Measurements from ENCODE around the gene NOLC1.
A peak's percentile ranks its signal among the peaks of the same experiment; 100 is the strongest.

Gene NOLC1

DNA sequence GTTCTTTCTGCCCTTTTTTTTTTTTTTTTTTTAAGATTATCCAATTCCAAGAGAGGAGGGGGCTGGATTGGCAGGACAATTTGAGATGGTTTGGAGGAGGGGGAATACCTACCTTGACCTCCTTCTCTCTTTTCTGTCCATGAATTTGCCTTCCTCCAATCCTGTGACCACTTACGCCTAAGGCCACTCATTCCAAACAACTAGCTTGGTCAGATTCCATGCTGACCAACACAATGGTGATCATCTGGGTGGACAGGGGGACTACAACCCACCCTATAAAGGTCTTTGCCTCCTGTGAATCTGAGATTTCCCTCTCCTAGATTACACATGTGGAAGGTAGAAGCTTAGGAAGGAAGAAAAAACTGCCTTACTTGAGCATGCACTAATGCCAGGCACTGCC lies 29.7 kb upstream of the NOLC1 start:
- no peak for DNase-seq

DNA sequence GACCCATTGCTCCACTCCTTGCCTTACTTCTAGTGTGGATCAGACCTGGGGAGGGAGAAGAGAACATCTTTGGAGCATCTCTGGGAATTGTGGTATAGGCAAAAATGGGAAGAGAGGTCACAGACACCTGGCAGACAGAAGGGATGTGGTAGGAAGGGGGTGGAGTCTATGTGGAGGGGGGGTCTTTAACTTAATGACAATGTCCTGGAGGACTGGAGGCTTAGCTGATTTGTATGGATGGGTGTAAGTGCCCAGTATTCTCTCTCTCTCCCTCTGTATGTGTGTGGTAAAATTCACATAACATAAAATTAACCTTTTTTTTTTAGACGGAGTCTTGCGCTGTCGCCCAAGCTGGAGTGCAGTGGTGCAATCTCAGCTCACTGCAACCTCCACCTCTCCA lies 29.0 kb upstream of the NOLC1 start:
- no peak for DNase-seq

DNA sequence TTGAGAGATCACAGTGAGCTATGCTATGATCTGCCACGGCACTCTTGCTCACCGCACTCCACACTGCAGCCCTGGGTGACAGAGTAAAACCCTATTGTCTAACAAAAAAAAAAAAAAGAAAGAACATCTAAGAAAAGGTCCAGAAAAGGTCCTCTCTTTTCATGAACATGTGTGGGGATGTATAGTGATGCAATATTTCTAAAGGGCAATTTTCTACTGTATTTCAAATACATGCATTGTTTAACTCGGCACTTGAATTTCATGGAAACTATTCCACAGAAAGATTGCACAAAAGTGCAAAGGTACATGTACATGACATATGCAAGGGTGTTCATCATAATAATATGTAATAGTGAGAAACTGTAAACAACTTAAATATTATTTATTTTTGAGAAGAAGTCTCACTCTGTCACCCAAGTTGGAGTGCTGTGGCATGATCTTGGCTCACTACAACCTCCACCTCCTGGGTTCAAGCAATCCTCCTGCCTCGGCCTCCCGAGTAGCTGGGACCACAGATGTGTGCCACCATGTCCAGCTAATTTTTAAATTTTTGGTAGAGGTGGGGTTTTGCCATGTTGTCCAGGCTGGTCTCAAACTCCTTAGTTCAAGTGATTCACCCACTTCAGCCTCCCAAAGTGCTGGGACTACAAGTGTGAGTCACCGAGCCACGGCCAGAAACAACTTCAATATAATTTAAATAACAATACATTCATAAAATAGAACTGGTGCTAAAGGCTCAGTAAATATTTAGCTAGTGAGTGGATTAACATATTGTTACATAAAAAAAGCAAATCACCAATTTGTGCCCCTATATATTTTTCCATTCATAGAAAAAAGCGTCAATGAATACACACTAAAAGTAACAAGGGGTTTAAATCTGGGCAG lies 20.7 kb upstream of the NOLC1 start:
- no peak for DNase-seq

DNA sequence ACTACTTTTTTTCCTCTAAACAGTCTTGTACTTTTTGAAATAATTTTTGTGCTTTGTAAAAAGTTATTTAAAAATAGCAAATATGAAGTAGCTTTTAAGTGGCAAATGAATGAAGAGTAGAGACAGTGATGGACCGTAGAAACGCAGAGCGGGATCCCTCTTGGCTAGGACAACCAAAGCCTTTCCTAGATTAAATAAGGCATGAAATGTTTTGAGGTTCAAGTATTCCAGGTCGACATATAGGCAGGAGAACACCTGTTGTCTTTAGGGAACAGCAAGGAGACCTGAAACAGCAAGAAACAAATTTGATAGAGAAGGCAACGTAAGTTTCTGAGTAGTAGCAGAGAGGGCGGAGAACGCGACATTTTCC lies 20.0 kb upstream of the NOLC1 start:
- no peak for DNase-seq

DNA sequence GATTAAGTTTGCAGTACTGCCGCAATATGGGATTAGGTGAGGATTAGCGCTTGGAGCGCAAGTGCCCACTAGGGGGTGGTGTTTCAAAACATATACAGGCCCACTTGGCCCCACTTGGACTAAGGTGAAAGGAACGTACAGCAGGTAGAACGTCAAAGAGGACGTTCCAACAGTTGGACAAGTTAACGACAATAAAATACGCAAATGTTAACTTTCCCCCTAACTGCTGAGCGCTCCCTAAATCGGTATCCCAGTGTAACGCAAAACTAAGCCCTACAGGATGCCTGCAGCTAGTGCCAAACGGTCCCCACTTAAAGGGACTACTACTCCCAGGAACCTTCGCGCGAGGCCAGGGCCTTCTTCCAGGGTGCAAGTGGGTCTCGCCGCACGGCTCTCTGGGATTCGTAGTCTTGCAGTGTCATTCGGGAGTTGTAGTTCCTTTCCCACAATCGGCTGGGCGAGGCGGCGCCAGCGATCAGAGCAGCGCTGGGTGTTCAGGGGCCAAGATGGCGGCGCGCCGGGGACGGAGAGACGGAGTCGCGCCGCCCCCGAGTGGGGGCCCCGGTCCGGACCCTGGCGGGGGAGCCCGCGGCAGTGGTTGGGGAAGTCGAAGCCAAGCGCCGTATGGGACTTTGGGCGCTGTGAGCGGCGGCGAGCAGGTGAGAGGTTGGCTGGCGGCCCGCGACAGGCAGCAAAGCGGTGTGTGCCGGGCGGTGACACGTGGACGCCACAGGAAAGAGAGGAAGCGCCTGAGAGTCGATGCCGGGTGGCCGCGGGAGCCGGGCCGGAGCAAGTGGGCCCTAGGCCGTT lies 19.4 kb upstream of the NOLC1 start, which contains the start of gene PPRC1:
PPRC1 (plus strand) TSS at position 478 of the 810 bp plus-strand sequence; CDS start at position 507, 29 bp downstream.
- peak; percentile 97 for DNase-seq

DNA sequence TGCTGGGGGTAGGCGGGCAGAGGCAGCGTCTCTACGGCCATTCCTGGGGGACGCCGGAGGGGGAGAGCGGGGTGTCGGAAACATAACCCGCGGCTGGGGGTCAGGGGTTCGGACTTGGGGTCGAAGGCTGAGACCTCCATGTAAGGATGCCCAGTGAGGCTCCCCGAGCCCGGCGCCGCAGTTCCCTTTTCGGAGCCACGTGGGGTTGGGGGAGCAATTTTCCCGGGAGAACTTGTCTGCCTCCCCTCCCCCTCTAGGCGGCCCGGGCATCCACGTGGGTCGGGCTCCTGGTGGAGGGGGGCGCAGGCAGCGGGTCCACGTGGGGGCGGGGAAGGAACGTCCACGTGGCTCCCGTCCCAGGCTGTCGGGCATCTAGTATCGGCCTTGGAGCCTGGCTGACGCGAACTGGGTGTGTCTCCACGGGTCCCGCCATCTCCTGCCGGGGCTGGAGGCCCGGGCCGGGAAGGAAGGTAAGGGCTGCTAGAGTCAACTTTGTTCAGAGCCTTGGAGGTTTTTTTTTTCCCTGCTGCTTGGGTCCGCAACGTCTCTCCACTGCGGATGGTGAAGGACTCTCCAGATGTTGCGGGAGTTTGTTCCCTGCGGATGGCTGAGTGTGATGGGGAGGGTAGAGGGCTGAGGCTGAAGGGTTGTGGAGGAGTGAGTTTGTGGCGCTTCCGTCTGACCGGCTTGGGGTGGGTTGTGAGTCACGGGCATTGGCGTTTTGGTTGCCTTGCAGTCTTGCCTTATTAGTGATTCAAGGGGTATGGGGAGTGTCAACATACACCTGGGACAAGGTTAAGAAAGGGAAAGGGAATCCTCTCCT lies 18.6 kb upstream of the NOLC1 start:
- peak; percentile 75 to 77 for DNase-seq

DNA sequence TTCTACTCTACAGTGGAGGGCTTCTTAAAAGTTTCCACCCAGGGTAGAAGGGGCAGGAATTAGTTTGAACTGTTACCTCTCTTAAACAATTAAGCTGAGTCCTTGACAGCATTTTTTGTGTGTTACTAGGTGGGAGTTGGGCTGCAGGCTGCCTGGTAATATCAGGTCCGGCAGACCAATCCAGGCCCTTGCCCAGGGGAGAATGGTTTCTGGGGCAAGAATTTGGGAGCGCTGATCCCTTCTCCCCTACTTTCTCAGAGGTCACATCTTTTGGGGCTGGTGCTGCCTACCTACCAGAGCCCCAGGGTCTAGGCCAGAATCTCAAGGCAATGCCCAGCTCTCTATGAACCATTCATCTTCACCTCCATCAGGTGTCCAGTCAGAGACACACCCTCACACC lies 17.8 kb upstream of the NOLC1 start:
- no peak for DNase-seq

DNA sequence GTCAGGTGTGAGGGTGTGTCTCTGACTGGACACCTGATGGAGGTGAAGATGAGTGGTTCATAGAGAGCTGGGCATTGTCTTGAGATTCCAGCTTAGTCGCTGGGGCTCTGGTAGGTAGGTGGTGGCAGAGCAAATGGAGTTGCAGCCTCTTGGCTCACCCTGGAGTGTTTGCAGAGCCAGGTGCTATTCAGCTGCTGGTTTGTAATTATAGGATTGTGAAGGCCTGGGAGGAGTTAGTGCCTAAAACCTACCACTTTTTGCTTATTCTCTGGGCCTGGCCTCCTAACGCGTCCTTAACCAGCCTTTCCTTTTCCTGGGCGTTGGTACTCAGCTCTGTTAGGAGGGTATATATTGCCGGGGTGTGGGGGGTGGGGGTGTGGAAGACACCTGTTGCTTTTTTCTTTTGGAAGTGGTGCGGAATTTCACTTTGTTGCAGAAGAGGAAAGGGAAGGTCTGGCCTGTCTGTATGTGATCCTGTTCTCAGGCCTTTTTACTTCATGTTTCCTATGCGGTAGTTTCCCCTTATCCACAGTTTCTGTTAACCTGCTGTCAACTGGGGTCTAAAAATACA lies 16.1 kb upstream of the NOLC1 start:
- DNase-seq: no peak

DNA sequence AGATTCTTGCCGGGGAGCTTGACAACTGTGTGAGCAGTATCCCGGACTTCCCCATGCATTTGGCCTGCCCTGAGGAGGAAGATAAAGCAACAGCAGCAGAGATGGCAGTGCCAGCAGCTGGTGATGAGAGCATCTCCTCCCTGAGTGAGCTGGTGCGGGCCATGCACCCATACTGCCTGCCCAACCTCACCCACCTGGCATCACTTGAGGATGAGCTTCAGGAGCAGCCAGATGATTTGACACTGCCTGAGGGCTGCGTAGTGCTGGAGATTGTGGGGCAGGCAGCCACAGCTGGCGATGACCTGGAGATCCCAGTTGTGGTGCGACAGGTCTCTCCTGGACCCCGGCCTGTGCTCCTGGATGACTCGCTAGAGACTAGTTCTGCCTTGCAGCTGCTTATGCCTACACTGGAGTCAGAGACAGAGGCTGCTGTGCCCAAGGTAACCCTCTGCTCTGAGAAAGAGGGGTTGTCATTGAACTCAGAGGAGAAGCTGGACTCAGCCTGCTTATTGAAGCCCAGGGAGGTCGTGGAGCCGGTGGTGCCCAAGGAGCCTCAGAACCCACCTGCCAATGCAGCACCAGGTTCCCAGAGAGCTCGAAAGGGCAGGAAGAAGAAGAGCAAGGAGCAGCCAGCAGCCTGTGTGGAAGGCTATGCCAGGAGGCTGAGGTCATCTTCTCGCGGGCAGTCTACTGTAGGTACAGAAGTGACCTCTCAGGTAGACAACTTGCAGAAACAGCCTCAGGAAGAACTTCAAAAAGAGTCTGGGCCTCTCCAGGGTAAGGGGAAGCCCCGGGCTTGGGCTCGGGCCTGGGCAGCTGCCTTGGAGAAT lies 12.7 kb upstream of the NOLC1 start:
- DNase-seq: no peak

DNA sequence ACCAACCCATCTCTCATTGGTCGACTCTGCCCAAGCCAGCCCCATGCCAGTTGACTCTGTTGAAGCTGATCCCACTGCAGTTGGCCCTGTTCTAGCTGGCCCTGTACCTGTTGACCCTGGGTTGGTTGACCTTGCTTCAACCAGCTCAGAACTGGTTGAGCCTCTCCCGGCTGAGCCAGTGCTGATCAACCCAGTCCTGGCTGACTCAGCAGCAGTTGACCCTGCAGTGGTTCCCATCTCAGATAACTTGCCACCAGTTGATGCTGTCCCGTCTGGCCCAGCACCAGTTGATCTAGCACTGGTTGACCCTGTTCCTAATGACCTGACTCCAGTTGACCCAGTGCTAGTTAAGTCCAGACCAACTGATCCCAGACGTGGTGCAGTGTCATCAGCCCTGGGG lies 12.0 kb upstream of the NOLC1 start:
- DNase-seq: no peak

DNA sequence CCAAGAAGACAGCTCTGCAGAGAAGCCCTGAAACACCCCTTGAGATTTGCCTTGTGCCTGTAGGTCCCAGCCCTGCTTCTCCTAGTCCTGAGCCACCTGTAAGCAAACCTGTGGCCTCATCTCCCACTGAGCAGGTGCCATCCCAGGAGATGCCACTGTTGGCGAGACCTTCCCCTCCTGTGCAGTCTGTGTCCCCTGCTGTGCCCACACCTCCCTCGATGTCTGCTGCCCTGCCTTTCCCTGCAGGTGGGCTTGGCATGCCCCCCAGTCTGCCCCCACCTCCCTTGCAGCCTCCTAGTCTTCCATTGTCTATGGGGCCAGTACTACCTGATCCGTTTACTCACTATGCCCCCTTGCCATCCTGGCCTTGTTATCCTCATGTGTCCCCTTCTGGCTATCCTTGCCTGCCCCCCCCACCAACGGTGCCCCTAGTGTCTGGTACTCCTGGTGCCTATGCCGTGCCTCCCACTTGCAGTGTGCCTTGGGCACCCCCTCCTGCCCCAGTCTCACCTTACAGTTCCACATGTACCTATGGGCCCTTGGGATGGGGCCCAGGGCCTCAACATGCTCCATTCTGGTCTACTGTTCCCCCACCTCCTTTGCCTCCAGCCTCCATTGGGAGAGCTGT lies 11.2 kb upstream of the NOLC1 start:
- DNase-seq: no peak

DNA sequence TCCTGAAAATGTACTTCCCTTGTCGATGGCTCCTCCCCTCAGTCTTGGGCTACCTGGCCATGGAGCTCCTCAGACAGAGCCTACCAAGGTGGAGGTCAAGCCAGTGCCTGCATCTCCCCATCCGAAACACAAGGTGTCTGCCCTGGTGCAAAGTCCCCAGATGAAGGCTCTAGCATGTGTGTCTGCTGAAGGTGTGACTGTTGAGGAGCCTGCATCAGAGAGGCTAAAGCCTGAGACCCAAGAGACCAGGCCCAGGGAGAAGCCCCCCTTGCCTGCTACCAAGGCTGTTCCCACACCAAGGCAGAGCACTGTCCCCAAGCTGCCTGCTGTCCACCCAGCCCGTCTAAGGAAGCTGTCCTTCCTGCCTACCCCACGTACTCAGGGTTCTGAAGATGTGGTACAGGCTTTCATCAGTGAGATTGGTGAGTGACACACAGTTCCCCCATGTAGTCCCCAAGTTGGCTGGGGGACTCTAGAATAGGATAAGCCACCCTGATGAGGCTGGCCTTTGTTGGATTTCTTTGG lies 10.5 kb upstream of the NOLC1 start:
- no peak for DNase-seq

DNA sequence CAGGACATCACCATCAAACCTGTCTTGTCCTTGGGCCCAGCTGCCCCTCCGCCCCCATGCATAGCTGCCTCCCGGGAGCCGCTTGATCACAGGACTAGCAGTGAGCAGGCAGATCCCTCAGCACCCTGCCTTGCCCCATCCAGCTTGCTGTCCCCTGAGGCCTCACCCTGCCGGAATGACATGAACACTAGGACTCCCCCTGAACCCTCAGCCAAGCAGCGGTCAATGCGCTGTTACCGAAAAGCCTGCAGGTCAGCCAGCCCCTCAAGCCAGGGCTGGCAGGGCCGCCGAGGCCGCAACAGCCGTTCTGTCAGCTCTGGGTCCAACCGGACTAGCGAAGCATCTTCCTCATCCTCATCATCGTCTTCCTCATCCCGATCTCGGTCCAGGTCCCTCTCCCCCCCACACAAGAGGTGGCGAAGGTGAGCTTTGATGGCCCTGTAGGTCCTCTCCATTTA lies 5.2 kb upstream of the NOLC1 start:
- no peak for DNase-seq

DNA sequence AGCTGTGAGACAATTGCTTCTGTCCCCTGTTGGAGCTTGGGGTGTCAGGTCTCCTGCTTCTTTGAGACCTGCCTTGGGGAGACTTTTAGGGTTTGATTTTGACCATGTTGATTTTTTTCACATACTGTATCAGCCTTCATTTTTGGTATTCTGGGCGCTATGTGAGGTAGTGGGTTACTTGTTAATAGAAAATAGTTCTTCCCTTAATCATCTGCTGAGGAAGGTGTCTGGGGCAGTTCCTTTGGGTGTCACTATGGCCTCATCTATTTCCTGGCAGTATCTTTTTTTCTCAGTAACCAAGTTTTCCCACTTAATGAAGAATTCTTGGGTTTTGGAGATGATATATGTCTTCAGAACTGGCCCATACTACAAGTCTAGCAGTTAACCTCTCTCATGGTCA lies 4.6 kb upstream of the NOLC1 start:
- no peak for DNase-seq

DNA sequence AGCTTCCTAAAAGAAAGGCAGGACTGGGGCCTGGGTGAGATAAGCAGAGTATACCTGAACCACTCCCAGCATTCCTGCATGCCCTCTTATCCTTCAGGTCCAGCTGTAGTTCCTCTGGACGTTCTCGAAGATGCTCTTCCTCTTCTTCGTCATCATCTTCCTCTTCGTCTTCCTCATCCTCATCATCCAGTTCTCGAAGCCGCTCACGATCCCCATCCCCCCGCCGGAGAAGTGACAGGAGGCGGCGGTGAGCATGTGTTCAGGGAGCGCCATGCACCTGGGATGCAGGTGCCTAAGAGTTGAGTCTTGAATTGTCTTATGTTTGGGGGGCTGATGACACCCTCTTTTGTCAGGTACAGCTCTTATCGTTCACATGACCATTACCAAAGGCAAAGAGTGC lies 3.9 kb upstream of the NOLC1 start:
- DNase-seq: no peak

DNA sequence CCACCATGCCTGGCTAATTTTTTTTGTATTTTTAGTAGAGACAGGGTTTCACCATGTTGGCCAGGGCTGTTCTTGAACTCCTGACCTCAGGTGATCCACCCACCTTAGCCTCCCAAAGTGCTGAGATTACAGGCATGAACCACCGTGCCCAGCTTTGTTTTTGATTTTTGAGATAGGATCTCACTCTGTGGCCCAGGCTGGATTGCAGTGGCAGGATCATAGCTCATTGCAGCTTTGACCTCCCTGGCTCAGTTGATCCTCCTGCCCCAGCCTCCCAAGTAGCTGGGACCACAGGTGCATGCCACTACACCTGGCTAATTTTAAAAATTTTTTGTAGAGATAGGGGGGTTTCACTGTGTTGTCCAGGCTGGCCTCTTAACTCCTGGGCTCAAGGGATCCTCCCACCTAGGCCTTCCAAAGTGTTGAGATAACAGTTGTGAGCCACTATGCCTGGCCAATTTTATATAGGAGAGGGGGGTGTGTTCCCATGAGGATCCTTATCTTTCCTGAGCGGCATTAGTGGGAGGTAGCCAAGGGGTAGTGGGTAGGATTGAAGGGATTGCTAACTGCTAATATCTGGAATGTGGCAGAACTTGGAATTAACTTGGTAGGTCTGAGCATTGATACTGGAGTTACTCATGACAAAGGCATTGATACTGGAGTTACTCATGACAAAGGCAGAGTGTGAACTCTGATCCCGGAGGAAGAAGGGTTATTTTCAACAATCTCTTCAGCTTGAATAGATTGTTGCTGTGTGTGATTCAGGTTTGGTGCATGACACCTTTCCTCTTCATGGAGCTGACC lies 1.0 kb upstream of the NOLC1 start:
- DNase-seq: no peak

DNA sequence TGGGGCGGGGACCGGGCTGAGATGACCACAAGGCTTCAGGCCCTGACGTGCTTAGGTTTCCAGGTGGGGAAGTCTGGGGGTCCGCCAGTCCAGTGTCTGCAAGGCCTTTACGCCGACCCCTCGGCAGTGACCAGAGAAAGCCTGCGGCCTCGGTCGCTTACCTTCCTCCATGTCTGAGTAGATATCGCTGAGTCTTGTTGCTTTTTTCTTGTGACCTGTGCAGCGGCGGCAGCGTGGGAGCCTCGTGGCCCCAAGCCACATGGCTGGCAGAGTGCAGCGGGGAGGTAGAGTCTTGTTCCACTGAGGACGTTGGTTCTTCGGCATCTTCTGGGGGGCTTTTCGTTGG lies 329 bp downstream of the NOLC1 start:
- DNase-seq: peak; percentile 66 to 69

DNA sequence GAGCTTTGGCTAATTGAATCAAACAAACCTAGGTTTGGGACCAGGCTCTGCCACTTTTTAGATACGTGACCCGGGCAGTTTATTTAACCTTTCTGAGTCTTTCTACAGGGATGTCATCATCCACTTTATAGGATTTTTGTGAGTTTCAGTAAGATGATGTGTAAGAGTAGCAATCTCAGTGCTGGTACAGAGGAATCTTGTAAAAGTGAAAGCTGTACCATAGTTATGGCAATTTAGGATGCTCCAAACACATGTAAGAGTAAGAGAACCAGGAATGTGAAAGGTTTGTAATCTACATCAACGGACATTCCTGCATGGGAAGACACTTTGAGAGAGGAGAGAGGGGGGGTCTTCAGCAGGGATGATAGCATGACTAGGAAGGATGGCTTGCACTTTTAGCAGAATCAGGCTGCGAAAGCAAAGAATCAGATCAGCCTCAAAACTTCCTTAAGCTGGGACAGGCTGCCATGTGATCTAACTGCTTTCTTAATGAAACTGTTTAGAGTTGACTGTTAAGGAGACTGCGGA lies 968 bp downstream of the NOLC1 start:
- no peak for DNase-seq

DNA sequence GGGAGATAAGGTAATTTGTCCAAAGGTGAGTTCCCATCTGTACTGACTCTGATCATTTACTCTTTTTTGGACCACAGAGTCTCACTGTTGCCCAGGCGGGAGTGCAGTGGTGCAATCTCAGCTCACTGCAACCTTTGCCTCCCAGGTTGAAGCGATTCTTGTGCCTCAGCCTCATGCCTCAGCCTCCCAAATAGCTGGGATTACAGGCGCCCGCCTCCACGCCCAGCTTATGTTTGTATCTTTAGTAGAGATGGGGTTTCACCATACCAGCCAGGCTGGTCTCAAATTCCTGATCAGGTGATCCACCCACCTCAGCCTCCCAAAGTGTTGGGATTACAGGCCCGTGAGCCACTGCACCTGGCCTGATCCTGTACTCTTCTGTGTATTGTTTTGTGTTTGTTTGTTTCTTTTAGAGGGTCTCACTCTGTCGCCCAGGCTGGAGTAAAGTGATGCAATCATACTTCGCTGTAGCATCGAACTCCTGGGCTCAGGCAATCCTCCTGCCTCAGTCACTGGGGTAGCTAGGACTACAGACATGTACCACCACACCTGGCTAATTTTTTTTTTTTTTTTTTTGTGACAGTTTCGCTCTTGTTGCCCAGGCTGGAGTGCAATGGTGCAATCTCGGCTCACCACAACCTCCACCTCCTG lies 2.4 kb downstream of the NOLC1 start:
- DNase-seq: no peak

DNA sequence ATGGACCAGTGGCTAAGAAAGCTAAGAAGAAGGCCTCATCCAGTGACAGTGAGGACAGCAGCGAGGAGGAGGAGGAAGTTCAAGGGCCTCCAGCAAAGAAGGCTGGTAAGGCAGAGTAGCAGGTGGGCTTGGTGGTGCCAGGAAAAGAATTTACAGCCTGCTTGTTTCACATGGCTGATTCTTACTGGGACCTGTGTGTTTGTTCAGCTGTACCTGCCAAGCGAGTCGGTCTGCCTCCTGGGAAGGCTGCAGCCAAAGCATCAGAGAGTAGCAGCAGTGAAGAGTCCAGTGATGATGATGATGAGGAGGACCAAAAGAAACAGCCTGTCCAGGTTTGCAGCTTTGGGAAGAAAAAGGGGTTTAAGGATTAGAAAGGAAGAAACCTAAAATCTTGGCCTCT lies 5.0 kb downstream of the NOLC1 start:
- no peak for DNase-seq
